HEK293 (cell line): Measurements from ENCODE around the gene KEAP1.

Source experiments
- FEZF1 ChIP-seq: fragments of 450-650 bp; formaldehyde crosslinking; IDR thresholded peaks from 2 replicates; pipeline ENCODE4 v1.5.1; 2016; ENCODE audit warnings: missing biosample characterization, missing genetic modification characterization
- GLI2 ChIP-seq: fragments of 450-650 bp; formaldehyde crosslinking; IDR thresholded peaks from 2 replicates; pipeline ENCODE4; 2017; ENCODE audit warnings: missing biosample characterization, missing genetic modification characterization, low read depth, borderline replicate concordance
- GLI4 ChIP-seq: fragments of 450-650 bp; formaldehyde crosslinking; IDR thresholded peaks from 2 replicates; pipeline ENCODE4 v1.5.1; 2016; ENCODE audit warnings: missing biosample characterization, missing genetic modification characterization
- HOXA7 ChIP-seq: sonication (generic); formaldehyde crosslinking; IDR thresholded peaks from 2 replicates; pipeline ENCODE4 v1.8.1; 2022; ENCODE audit warnings: missing genetic modification reagents, borderline replicate concordance
- RBAK ChIP-seq: fragments of 450-650 bp; formaldehyde crosslinking; IDR thresholded peaks from 2 replicates; pipeline ENCODE4 v1.5.1; 2016; ENCODE audit warnings: missing biosample characterization, missing genetic modification characterization
- SCRT2 ChIP-seq: fragments of 450-650 bp; formaldehyde crosslinking; IDR thresholded peaks from 2 replicates; pipeline ENCODE4 v1.5.1; 2016; ENCODE audit warnings: missing biosample characterization, missing genetic modification characterization
- TCF7L2 ChIP-seq: IDR thresholded peaks from 2 replicates; pipeline ENCODE4 v1.6.1; 2011; ENCODE audit warnings: low read depth, mild to moderate bottlenecking, inconsistent platforms, low read length, moderate library complexity, borderline replicate concordance
- TRIM28 ChIP-seq: IDR thresholded peaks from 2 replicates; pipeline ENCODE4 v1.6.1; 2011; ENCODE audit warnings: low read length, control low read depth, borderline replicate concordance
- ZBTB1 ChIP-seq: fragments of 450-650 bp; formaldehyde crosslinking; IDR thresholded peaks from 2 replicates; pipeline ENCODE4 v1.5.1; 2016; ENCODE audit warnings: missing biosample characterization, missing genetic modification characterization
- ZBTB48 ChIP-seq: fragments of 450-650 bp; formaldehyde crosslinking; IDR thresholded peaks from 2 replicates; pipeline ENCODE4 v1.5.1; 2016; ENCODE audit warnings: missing biosample characterization, missing genetic modification characterization
- ZBTB7A ChIP-seq: fragments of 450-650 bp; formaldehyde crosslinking; IDR thresholded peaks from 2 replicates; pipeline ENCODE4 v1.5.1; 2016; ENCODE audit warnings: low read depth, missing biosample characterization, missing genetic modification characterization
- ZNF133 ChIP-seq: fragments of 450-650 bp; formaldehyde crosslinking; IDR thresholded peaks from 2 replicates; pipeline ENCODE4 v1.5.1; 2016; ENCODE audit warnings: missing biosample characterization, missing genetic modification characterization
- ZNF24 ChIP-seq: fragments of 450-650 bp; formaldehyde crosslinking; IDR thresholded peaks from 2 replicates; pipeline ENCODE4 v1.5.1; 2016; ENCODE audit warnings: missing biosample characterization, missing genetic modification characterization
- ZNF292 ChIP-seq: fragments of 450-650 bp; formaldehyde crosslinking; IDR thresholded peaks from 2 replicates; pipeline ENCODE4 v1.5.1; 2016; ENCODE audit warnings: low read depth, missing biosample characterization, missing genetic modification characterization, borderline replicate concordance
- ZNF544 ChIP-seq: fragments of 450-650 bp; formaldehyde crosslinking; IDR thresholded peaks from 2 replicates; pipeline ENCODE4 v1.5.0; 2017; ENCODE audit warnings: missing biosample characterization, missing genetic modification characterization
- ZNF571 ChIP-seq: fragments of 450-650 bp; formaldehyde crosslinking; IDR thresholded peaks from 2 replicates; pipeline ENCODE4 v1.5.0; 2017; ENCODE audit warnings: missing biosample characterization, missing genetic modification characterization
- ZNF585B ChIP-seq: fragments of 450-650 bp; formaldehyde crosslinking; IDR thresholded peaks from 2 replicates; pipeline ENCODE4 v1.5.1; 2016; ENCODE audit warnings: missing biosample characterization, missing genetic modification characterization
- ZNF621 ChIP-seq: fragments of 450-650 bp; formaldehyde crosslinking; IDR thresholded peaks from 2 replicates; pipeline ENCODE4 v1.5.1; 2017; ENCODE audit warnings: missing biosample characterization, missing genetic modification characterization
- ZNF623 ChIP-seq: fragments of 450-650 bp; formaldehyde crosslinking; IDR thresholded peaks from 2 replicates; pipeline ENCODE4 v1.5.1; 2016; ENCODE audit warnings: missing biosample characterization, missing genetic modification characterization
- ZNF629 ChIP-seq: fragments of 450-650 bp; formaldehyde crosslinking; IDR thresholded peaks from 2 replicates; pipeline ENCODE4 v1.5.1; 2017; ENCODE audit warnings: missing biosample characterization, missing genetic modification characterization
- ZNF658 ChIP-seq: fragments of 450-650 bp; formaldehyde crosslinking; IDR thresholded peaks from 2 replicates; pipeline ENCODE4; 2016; ENCODE audit warnings: missing biosample characterization, missing genetic modification characterization
- ZNF664 ChIP-seq: fragments of 450-650 bp; formaldehyde crosslinking; IDR thresholded peaks from 2 replicates; pipeline ENCODE4 v1.5.1; 2016; ENCODE audit warnings: missing biosample characterization, missing genetic modification characterization
- ZNF792 ChIP-seq: fragments of 450-650 bp; formaldehyde crosslinking; IDR thresholded peaks from 2 replicates; pipeline ENCODE4 v1.5.1; 2016; ENCODE audit warnings: missing biosample characterization, missing genetic modification characterization
- TF ChIP-seq, protein P1 (sequence below): fragments of 450-650 bp; formaldehyde crosslinking; conservative IDR thresholded peaks from 2 replicates; pipeline ENCODE4 v1.5.1; 2016; ENCODE audit warnings: low read depth, missing biosample characterization, missing genetic modification characterization
- TF ChIP-seq, protein P2 (sequence below): fragments of 450-650 bp; formaldehyde crosslinking; IDR thresholded peaks from 2 replicates; pipeline ENCODE4 v1.5.1; 2016; ENCODE audit warnings: missing biosample characterization, missing genetic modification characterization
- TF ChIP-seq, protein P3 (sequence below): IDR thresholded peaks from 2 replicates; pipeline ENCODE4 v1.6.1; 2011; ENCODE audit warnings: mild to moderate bottlenecking, low read depth, low read length, borderline replicate concordance
- TF ChIP-seq, protein P4 (sequence below): fragments of 450-650 bp; formaldehyde crosslinking; IDR thresholded peaks from 2 replicates; pipeline ENCODE4 v1.5.1; 2016; ENCODE audit warnings: missing biosample characterization, missing genetic modification characterization, borderline replicate concordance
- TF ChIP-seq, protein P5 (sequence below): fragments of 450-650 bp; formaldehyde crosslinking; IDR thresholded peaks from 2 replicates; pipeline ENCODE4 v1.5.1; 2016; ENCODE audit warnings: missing biosample characterization, missing genetic modification characterization
- TF ChIP-seq, protein P6 (sequence below): fragments of 450-650 bp; formaldehyde crosslinking; IDR thresholded peaks from 2 replicates; pipeline ENCODE4 v1.5.1; 2016; ENCODE audit warnings: missing biosample characterization, missing genetic modification characterization

Gene KEAP1

DNA sequence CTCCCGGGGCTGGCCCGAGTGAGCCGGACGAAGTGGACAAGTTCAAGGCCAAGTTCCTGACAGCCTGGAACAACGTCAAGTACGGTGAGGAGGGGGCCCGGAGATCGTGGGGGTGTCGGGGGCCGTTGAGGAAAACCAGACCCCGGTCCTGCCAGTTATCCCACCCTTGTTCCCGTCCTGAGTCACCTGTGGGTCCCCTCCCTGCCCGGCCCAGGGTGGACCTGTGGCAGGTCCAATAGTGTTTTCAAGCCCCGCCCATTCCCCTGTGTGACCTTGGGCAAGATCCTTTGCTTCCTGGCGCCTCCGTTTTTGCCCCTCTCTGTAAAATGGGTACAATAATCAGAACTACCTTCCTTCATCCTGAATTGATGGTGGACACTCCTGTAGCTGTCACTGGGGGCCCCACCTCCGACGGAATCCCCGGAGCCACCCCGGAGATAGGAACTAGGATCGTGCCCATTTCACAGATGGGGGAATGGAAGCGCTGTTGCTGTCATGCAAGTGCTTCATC lies 41.1 kb upstream of the KEAP1 start (continued):
- TF ChIP-seq, protein P1, sequence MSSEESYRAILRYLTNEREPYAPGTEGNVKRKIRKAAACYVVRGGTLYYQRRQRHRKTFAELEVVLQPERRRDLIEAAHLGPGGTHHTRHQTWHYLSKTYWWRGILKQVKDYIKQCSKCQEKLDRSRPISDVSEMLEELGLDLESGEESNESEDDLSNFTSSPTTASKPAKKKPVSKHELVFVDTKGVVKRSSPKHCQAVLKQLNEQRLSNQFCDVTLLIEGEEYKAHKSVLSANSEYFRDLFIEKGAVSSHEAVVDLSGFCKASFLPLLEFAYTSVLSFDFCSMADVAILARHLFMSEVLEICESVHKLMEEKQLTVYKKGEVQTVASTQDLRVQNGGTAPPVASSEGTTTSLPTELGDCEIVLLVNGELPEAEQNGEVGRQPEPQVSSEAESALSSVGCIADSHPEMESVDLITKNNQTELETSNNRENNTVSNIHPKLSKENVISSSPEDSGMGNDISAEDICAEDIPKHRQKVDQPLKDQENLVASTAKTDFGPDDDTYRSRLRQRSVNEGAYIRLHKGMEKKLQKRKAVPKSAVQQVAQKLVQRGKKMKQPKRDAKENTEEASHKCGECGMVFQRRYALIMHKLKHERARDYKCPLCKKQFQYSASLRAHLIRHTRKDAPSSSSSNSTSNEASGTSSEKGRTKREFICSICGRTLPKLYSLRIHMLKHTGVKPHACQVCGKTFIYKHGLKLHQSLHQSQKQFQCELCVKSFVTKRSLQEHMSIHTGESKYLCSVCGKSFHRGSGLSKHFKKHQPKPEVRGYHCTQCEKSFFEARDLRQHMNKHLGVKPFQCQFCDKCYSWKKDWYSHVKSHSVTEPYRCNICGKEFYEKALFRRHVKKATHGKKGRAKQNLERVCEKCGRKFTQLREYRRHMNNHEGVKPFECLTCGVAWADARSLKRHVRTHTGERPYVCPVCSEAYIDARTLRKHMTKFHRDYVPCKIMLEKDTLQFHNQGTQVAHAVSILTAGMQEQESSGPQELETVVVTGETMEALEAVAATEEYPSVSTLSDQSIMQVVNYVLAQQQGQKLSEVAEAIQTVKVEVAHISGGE (tag by site-specific recombination), result no peak
- TF ChIP-seq HOXA7 (CRISPR knock-in tag) (no peak), TCF7L2 (no peak), ZNF664 (tag by site-specific recombination) (no peak), ZNF792 (tag by site-specific recombination) (no peak), ZNF623 (no peak), ZNF24 (tag by site-specific recombination) (0 out of 2 replicates have a peak, but pooled peaks have one; percentile 32), GLI2 (tag by site-specific recombination) (no peak), GLI4 (tag by site-specific recombination) (no peak), ZNF571 (tag by site-specific recombination) (no peak), FEZF1 (no peak), RBAK (tag by site-specific recombination) (no peak), ZNF544 (no peak), ZBTB1 (tag by site-specific recombination) (no peak), ZNF292 (no peak), ZNF133 (tag by site-specific recombination) (no peak), TRIM28 (no peak), SCRT2 (tag by site-specific recombination) (peak; percentile 61), ZBTB48 (tag by site-specific recombination) (no peak), ZNF621 (tag by site-specific recombination) (no peak), ZNF658 (tag by site-specific recombination) (no peak), ZBTB7A (tag by site-specific recombination) (peak; percentile 24; the same call in 1 of the 2 replicates), ZNF629 (tag by site-specific recombination) (no peak), ZNF585B (tag by site-specific recombination) (no peak)
- TF ChIP-seq, protein P2, sequence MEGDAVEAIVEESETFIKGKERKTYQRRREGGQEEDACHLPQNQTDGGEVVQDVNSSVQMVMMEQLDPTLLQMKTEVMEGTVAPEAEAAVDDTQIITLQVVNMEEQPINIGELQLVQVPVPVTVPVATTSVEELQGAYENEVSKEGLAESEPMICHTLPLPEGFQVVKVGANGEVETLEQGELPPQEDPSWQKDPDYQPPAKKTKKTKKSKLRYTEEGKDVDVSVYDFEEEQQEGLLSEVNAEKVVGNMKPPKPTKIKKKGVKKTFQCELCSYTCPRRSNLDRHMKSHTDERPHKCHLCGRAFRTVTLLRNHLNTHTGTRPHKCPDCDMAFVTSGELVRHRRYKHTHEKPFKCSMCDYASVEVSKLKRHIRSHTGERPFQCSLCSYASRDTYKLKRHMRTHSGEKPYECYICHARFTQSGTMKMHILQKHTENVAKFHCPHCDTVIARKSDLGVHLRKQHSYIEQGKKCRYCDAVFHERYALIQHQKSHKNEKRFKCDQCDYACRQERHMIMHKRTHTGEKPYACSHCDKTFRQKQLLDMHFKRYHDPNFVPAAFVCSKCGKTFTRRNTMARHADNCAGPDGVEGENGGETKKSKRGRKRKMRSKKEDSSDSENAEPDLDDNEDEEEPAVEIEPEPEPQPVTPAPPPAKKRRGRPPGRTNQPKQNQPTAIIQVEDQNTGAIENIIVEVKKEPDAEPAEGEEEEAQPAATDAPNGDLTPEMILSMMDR (tag by site-specific recombination), result no peak
- TF ChIP-seq, protein P3, sequence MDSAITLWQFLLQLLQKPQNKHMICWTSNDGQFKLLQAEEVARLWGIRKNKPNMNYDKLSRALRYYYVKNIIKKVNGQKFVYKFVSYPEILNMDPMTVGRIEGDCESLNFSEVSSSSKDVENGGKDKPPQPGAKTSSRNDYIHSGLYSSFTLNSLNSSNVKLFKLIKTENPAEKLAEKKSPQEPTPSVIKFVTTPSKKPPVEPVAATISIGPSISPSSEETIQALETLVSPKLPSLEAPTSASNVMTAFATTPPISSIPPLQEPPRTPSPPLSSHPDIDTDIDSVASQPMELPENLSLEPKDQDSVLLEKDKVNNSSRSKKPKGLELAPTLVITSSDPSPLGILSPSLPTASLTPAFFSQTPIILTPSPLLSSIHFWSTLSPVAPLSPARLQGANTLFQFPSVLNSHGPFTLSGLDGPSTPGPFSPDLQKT, result no peak
- TF ChIP-seq, protein P4, sequence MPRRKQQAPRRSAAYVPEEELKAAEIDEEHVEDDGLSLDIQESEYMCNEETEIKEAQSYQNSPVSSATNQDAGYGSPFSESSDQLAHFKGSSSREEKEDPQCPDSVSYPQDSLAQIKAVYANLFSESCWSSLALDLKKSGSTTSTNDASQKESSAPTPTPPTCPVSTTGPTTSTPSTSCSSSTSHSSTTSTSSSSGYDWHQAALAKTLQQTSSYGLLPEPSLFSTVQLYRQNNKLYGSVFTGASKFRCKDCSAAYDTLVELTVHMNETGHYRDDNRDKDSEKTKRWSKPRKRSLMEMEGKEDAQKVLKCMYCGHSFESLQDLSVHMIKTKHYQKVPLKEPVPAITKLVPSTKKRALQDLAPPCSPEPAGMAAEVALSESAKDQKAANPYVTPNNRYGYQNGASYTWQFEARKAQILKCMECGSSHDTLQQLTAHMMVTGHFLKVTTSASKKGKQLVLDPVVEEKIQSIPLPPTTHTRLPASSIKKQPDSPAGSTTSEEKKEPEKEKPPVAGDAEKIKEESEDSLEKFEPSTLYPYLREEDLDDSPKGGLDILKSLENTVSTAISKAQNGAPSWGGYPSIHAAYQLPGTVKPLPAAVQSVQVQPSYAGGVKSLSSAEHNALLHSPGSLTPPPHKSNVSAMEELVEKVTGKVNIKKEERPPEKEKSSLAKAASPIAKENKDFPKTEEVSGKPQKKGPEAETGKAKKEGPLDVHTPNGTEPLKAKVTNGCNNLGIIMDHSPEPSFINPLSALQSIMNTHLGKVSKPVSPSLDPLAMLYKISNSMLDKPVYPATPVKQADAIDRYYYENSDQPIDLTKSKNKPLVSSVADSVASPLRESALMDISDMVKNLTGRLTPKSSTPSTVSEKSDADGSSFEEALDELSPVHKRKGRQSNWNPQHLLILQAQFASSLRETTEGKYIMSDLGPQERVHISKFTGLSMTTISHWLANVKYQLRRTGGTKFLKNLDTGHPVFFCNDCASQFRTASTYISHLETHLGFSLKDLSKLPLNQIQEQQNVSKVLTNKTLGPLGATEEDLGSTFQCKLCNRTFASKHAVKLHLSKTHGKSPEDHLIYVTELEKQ, result no peak
- TF ChIP-seq, protein P5, sequence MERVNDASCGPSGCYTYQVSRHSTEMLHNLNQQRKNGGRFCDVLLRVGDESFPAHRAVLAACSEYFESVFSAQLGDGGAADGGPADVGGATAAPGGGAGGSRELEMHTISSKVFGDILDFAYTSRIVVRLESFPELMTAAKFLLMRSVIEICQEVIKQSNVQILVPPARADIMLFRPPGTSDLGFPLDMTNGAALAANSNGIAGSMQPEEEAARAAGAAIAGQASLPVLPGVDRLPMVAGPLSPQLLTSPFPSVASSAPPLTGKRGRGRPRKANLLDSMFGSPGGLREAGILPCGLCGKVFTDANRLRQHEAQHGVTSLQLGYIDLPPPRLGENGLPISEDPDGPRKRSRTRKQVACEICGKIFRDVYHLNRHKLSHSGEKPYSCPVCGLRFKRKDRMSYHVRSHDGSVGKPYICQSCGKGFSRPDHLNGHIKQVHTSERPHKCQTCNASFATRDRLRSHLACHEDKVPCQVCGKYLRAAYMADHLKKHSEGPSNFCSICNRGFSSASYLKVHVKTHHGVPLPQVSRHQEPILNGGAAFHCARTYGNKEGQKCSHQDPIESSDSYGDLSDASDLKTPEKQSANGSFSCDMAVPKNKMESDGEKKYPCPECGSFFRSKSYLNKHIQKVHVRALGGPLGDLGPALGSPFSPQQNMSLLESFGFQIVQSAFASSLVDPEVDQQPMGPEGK (tag by site-specific recombination), result peak; percentile 35
- TF ChIP-seq, protein P6, sequence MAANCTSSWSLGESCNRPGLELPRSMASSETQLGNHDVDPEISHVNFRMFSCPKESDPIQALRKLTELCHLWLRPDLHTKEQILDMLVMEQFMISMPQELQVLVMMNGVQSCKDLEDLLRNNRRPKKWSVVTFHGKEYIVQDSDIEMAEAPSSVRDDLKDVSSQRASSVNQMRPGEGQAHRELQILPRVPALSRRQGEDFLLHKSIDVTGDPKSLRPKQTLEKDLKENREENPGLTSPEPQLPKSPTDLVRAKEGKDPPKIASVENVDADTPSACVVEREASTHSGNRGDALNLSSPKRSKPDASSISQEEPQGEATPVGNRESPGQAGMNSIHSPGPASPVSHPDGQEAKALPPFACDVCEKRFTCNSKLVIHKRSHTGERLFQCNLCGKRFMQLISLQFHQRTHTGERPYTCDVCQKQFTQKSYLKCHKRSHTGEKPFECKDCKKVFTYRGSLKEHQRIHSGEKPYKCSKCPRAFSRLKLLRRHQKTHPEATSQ (tag by site-specific recombination), result no peak
